ENCODE data around the gene VWA5B2. TPM values are rescaled to one million over a fixed set of nuclear protein-coding genes. Genes with fewer than 3 reads are reported as not detected.

The VWA5B2 gene
- not detected in 2 replicates for total RNA-seq

GRCh38 chr3:184229394-184230080 is at the start of gene VWA5B2:
TSS of gene VWA5B2 (plus strand) at chr3:184229585. CDS start at chr3:184230529, 944 bp downstream.

GRCh38 chr3:184186184-184186901 is 43.0 kb upstream of the VWA5B2 start, which contains the start of gene ABCF3:
TSS of gene ABCF3 (plus strand) at chr3:184186199. CDS start at chr3:184186208, 9 bp downstream.

GRCh38 chr3:184248454-184249411 is 19.3 kb downstream of the VWA5B2 start, which contains the start of gene ALG3:
TSS of gene ALG3 (minus strand) at chr3:184248962. CDS start at chr3:184248940, 22 bp downstream.

GRCh38 chr3:184249412-184250166 is 20.2 kb downstream of the VWA5B2 start, which contains the start of gene EEF1AKMT4:
TSS of gene EEF1AKMT4 (plus strand) at chr3:184249672. CDS start at chr3:184249695, 23 bp downstream.

GRCh38 chr3:184261270-184261853 is 32.0 kb downstream of the VWA5B2 start, which contains the start of gene CAMK2N2:
TSS of gene CAMK2N2 (minus strand) at chr3:184261553. CDS start at chr3:184261285, 268 bp downstream.

GRCh38 chr3:184275961-184276910 is 46.9 kb downstream of the VWA5B2 start, which contains the start of gene ECE2:
TSS of gene ECE2 (plus strand) at chr3:184276022. CDS start at chr3:184276154, 132 bp downstream.

Other genes with a start within 250 kb of the VWA5B2 start
- 7.3 and 7.5 TPM in 2 replicates for gene ABCC5, start 211.7 kb upstream of the VWA5B2 start, total RNA-seq
- not detected in 2 replicates for gene HTR3D, start 197.8 kb upstream of the VWA5B2 start, total RNA-seq
- gene HTR3C, start 176.5 kb upstream of the VWA5B2 start, total RNA-seq: not detected in 2 replicates
- not detected in 2 replicates for gene HTR3E, start 132.5 kb upstream of the VWA5B2 start, total RNA-seq
- 26.1 and 38.0 TPM in 2 replicates for gene EIF2B5, start 94.2 kb upstream of the VWA5B2 start, total RNA-seq
- gene DVL3, start 74.2 kb upstream of the VWA5B2 start, total RNA-seq: 24.0 and 24.9 TPM in 2 replicates
- gene AP2M1, start 54.7 kb upstream of the VWA5B2 start, total RNA-seq: 241 and 285 TPM in 2 replicates
- gene ABCF3, start 43.4 kb upstream of the VWA5B2 start, total RNA-seq: 29.8 and 41.6 TPM in 2 replicates
- 78.9 and 108 TPM in 2 replicates for gene ALG3, start 19.4 kb downstream of the VWA5B2 start, total RNA-seq
- 12.5 and 18.3 TPM in 2 replicates for gene EEF1AKMT4, start 20.1 kb downstream of the VWA5B2 start, total RNA-seq
- gene CAMK2N2, start 32.0 kb downstream of the VWA5B2 start, total RNA-seq: 1.2 and 1.4 TPM in 2 replicates
- gene ECE2, start 46.4 kb downstream of the VWA5B2 start, total RNA-seq: not detected in 2 replicates
- gene PSMD2, start 69.7 kb downstream of the VWA5B2 start, total RNA-seq: 672 and 923 TPM in 2 replicates
- 319 and 487 TPM in 2 replicates for gene EIF4G1, start 85.0 kb downstream of the VWA5B2 start, total RNA-seq
- gene FAM131A, start 108.0 kb downstream of the VWA5B2 start, total RNA-seq: 23.0 and 30.1 TPM in 2 replicates
- 3.1 and 3.6 TPM in 2 replicates for gene CLCN2, start 132.0 kb downstream of the VWA5B2 start, total RNA-seq
- 83.7 and 161 TPM in 2 replicates for gene POLR2H, start 132.1 kb downstream of the VWA5B2 start, total RNA-seq
- not detected in 2 replicates for gene THPO, start 148.6 kb downstream of the VWA5B2 start, total RNA-seq
- gene CHRD, start 150.5 kb downstream of the VWA5B2 start, total RNA-seq: not detected in 2 replicates

Data from hair follicular keratinocyte (primary cell).